SU-DHL-6 (cell line): ENCODE results near the gene DCTN3.

Experiments used
- H2AFZ ChIP-seq: fragments of 200-600 bp; sonication (generic); 2 replicates; pipeline ENCODE4 v1.6.1; 2014; ENCODE audit warnings: low read depth, mild to moderate bottlenecking, moderate library complexity, mixed read lengths, antibody characterized with exemption, low read length; ENCODE audit not compliant: severe bottlenecking
- H3F3A ChIP-seq: fragments of 200-600 bp; shearing (Covaris generic); 2 replicates; pipeline ENCODE4 v1.6.0; 2016; ENCODE audit warnings: antibody characterized with exemption, mild to moderate bottlenecking; ENCODE audit not compliant: insufficient read depth
- H3K27ac ChIP-seq: fragments of 200-600 bp; sonication (generic); 2 replicates; pipeline ENCODE4 v1.5.1; 2016; ENCODE audit warnings: low read depth, mild to moderate bottlenecking, low read length, moderate library complexity, mixed read lengths
- H3K27me3 ChIP-seq: fragments of 200-600 bp; sonication (generic), shearing (Covaris generic); 2 replicates; pipeline ENCODE4 v1.6.0; 2014; ENCODE audit warnings: mild to moderate bottlenecking, low read length
- H3K36me3 ChIP-seq: fragments of 200-600 bp; sonication (generic); 2 replicates; pipeline ENCODE4 v1.6.1; 2014; ENCODE audit warnings: mild to moderate bottlenecking, low read length, mixed read lengths
- H3K4me2 ChIP-seq: fragments of 300-600, 200-600 bp; shearing (Covaris generic), sonication (generic); 2 replicates; pipeline ENCODE4 v1.6.0; 2014; ENCODE audit warnings: low read length, low read depth, mild to moderate bottlenecking; ENCODE audit not compliant: poor library complexity, severe bottlenecking
- H3K4me3 ChIP-seq: fragments of 200-600 bp; sonication (generic); 2 replicates; pipeline ENCODE4 v1.5.1; 2014; ENCODE audit warnings: antibody characterized with exemption, low read length, mild to moderate bottlenecking, mixed read lengths; ENCODE audit not compliant: insufficient read depth, poor library complexity, severe bottlenecking
- H3K79me2 ChIP-seq: fragments of 200-600 bp; sonication (generic); 2 replicates; pipeline ENCODE4 v1.6.1; 2014; ENCODE audit warnings: mild to moderate bottlenecking, low read length, moderate library complexity; ENCODE audit not compliant: insufficient read depth
- H3K9ac ChIP-seq: fragments of 200-600 bp; sonication (generic); 2 replicates; pipeline ENCODE4 v1.7.0; 2014; ENCODE audit warnings: mild to moderate bottlenecking, low read length
- H3K9me2 ChIP-seq: fragments of 200-600 bp; sonication (generic); replicated peaks from 2 replicates; pipeline ENCODE4 v1.6.1; 2014; ENCODE audit warnings: low read length; ENCODE audit not compliant: insufficient read depth
- H3K9me3 ChIP-seq: fragments of 200-600 bp; sonication (generic); 2 replicates; pipeline ENCODE4 v1.6.1; 2014; ENCODE audit warnings: low read length, mixed read lengths; ENCODE audit not compliant: insufficient read depth
- H4K20me1 ChIP-seq: fragments of 200-600 bp; sonication (generic); 2 replicates; pipeline ENCODE4 v1.6.1; 2014; ENCODE audit warnings: low read depth, mild to moderate bottlenecking, antibody characterized with exemption, low read length, moderate library complexity, mixed read lengths
- CTCF ChIP-seq: fragments of 200-600 bp; sonication (generic); IDR thresholded peaks from one replicate; pipeline ENCODE4 v1.5.1; 2017; ENCODE audit warnings: antibody characterized with exemption, mild to moderate bottlenecking, low read length, moderate library complexity; ENCODE audit not compliant: insufficient read depth, poor library complexity, severe bottlenecking
- EZH2phosphoT487 ChIP-seq: fragments of 200-600 bp; sonication (generic), shearing (Covaris generic); conservative IDR thresholded peaks from 2 replicates; pipeline ENCODE4 v1.6.1; 2018; ENCODE audit warnings: mild to moderate bottlenecking, antibody characterized with exemption, low read length, moderate library complexity, mixed read lengths

Gene DCTN3

GRCh38 chr9:34589636-34590380 is 30.5 kb downstream of the DCTN3 start, which contains the start of gene CNTFR:
Gene CNTFR, minus strand, starts transcription at chr9:34589724. Its CDS starts 20,743 bp downstream, at chr9:34568981.
- Histone ChIP-seq H3K36me3 (no peaks in the 10 kb centered on the region), H3K27me3 (no peaks in the 10 kb centered on the region), H2AFZ (no peak within 1 kb of the TSS), H3K9me2 (no peaks in the 10 kb centered on the region), H3K9ac (no peak within 1 kb of the TSS), H3K9me3 (no peaks in the 10 kb centered on the region), H3K4me3 (no peak within 1 kb of the TSS), H3K27ac (no peak within 1 kb of the TSS), H3F3A (no peaks in the 10 kb centered on the region), H3K4me2 (no peak within 1 kb of the TSS), H3K79me2 (no peaks in the 10 kb centered on the region), H4K20me1 (no peaks in the 10 kb centered on the region)
- no peak for TF ChIP-seq EZH2phosphoT487
- TF ChIP-seq CTCF = no peak

GRCh38 chr9:34588671-34589635 is 31.3 kb downstream of the DCTN3 start:
- Histone ChIP-seq H3K27ac (no peak overlapping the region), H3K27me3 (no peaks in the 10 kb centered on the region)
- TF ChIP-seq CTCF (no peak), EZH2phosphoT487 (no peak)

GRCh38 chr9:34587271-34587670 is 33.0 kb downstream of the DCTN3 start:
- H3K27me3 ChIP-seq = no peaks in the 10 kb centered on the region
- no peak overlapping the region for H3K9ac ChIP-seq
- H3K4me3 ChIP-seq = no peak overlapping the region
- no peaks in the 10 kb centered on the region for H3K36me3 ChIP-seq
- H3K79me2 ChIP-seq = no peaks in the 10 kb centered on the region
- H4K20me1 ChIP-seq = no peaks in the 10 kb centered on the region
- TF ChIP-seq CTCF = no peak
- no peak for TF ChIP-seq EZH2phosphoT487
- no peak overlapping the region for H3K27ac ChIP-seq
- no peaks in the 10 kb centered on the region for H3K9me2 ChIP-seq
- H3K4me2 ChIP-seq = no peak overlapping the region
- no peaks in the 10 kb centered on the region for H3K9me3 ChIP-seq
- H2AFZ ChIP-seq = no peak overlapping the region
- no peaks in the 10 kb centered on the region for H3F3A ChIP-seq

More at GRCh38 chr9:34588671-34589635, 31.3 kb downstream of the DCTN3 start:
- Histone ChIP-seq H3K9ac (no peak overlapping the region), H3K9me2 (no peaks in the 10 kb centered on the region), H3K36me3 (no peaks in the 10 kb centered on the region), H4K20me1 (no peaks in the 10 kb centered on the region), H2AFZ (no peak overlapping the region), H3K4me2 (no peak overlapping the region), H3F3A (no peaks in the 10 kb centered on the region), H3K4me3 (no peak overlapping the region), H3K79me2 (no peaks in the 10 kb centered on the region), H3K9me3 (no peaks in the 10 kb centered on the region)
